Measurements from ENCODE around the gene ATP5ME.
"Not testable (repeated sequence)": the region's sequence is repeated elsewhere in the genome, so short reads cannot be mapped to it uniquely, and the experiment has no call there.

ATP5ME gene

GRCh38 chr4:702618-703048 lies 28.6 kb upstream of the ATP5ME start:
- Histone ChIP-seq H3K9me3 (ENCODE audit: control insufficient read depth, insufficient read depth, low read length) (no peaks in the 10 kb centered on the region), H3K36me3 (ENCODE audit: control insufficient read depth, low read length) (peaks cover 5% of the 10 kb centered on the region), H3K4me3 (ENCODE audit: low read length) (no peak overlapping the region), H3K27ac (ENCODE audit: low read depth, low read length) (no peak overlapping the region), H3K27me3 (ENCODE audit: control insufficient read depth, low read length) (no peaks in the 10 kb centered on the region), H3F3A (ENCODE audit: control insufficient read depth, insufficient read depth) (peaks cover 4% of the 10 kb centered on the region; the same call in 1 of the 2 replicates), H3K9me2 (replicated peaks; ENCODE audit: control insufficient read depth, low read length) (no peaks in the 10 kb centered on the region), H4K20me1 (ENCODE audit: control insufficient read depth, insufficient read depth, low read depth, low read length) (no peaks in the 10 kb centered on the region), H3K4me1 (ENCODE audit: control insufficient read depth, low read length) (peaks cover 51% of the 10 kb centered on the region), H3K79me2 (ENCODE audit: control insufficient read depth, low read length) (peaks cover 20% of the 10 kb centered on the region), H3K4me2 (ENCODE audit: low read length) (no peak overlapping the region)
- no peak for TF ChIP-seq CTCF (IDR thresholded peaks at IDR 0.05; ENCODE audit: low read depth, low read length, poor library complexity, severe bottlenecking)
- TF ChIP-seq EZH2phosphoT487 (IDR thresholded peaks at IDR 0.05; ENCODE audit: borderline replicate concordance, low read length): no peak

- H3K36me3 ChIP-seq (ENCODE audit: control insufficient read depth, low read length): peaks cover under 1% of the 10 kb centered on the region
- peak overlapping the region; percentile 90 for H3K4me2 ChIP-seq (ENCODE audit: low read length)
- peaks cover 7% of the 10 kb centered on the region; the same call in 1 of the 2 replicates for H3F3A ChIP-seq (ENCODE audit: control insufficient read depth, insufficient read depth)
- H3K27ac ChIP-seq (ENCODE audit: low read depth, low read length): peak overlapping the region; percentile 92
- H3K27me3 ChIP-seq (ENCODE audit: control insufficient read depth, low read length): no peaks in the 10 kb centered on the region
- H3K4me3 ChIP-seq (ENCODE audit: low read length): peak overlapping the region; percentile 69; the same call in 1 of the 2 replicates
- peaks cover 55% of the 10 kb centered on the region for H3K4me1 ChIP-seq (ENCODE audit: control insufficient read depth, low read length)
- H3K9me2 ChIP-seq (replicated peaks; ENCODE audit: control insufficient read depth, low read length): no peaks in the 10 kb centered on the region
- no peaks in the 10 kb centered on the region for H4K20me1 ChIP-seq (ENCODE audit: control insufficient read depth, insufficient read depth, low read depth, low read length)
- H3K9me3 ChIP-seq (ENCODE audit: control insufficient read depth, insufficient read depth, low read length): no peaks in the 10 kb centered on the region
- peaks cover 1% of the 10 kb centered on the region for H3K79me2 ChIP-seq (ENCODE audit: control insufficient read depth, low read length)
- TF ChIP-seq CTCF (IDR thresholded peaks at IDR 0.05; ENCODE audit: low read depth, low read length, poor library complexity, severe bottlenecking): no peak
- no peak for TF ChIP-seq EZH2phosphoT487 (IDR thresholded peaks at IDR 0.05; ENCODE audit: borderline replicate concordance, low read length)
These were observed 26.6 kb upstream of the ATP5ME start for GRCh38 chr4:700587-701264.

- Histone ChIP-seq H4K20me1 (ENCODE audit: control insufficient read depth, insufficient read depth, low read depth, low read length) (no peaks in the 10 kb centered on the region), H3K4me1 (ENCODE audit: control insufficient read depth, low read length) (peaks cover 51% of the 10 kb centered on the region), H3K9me2 (replicated peaks; ENCODE audit: control insufficient read depth, low read length) (no peaks in the 10 kb centered on the region), H3K9me3 (ENCODE audit: control insufficient read depth, insufficient read depth, low read length) (no peaks in the 10 kb centered on the region), H3K79me2 (ENCODE audit: control insufficient read depth, low read length) (no peaks in the 10 kb centered on the region), H3K4me3 (ENCODE audit: low read length) (peak overlapping the region; percentile 69), H3K27ac (ENCODE audit: low read depth, low read length) (peak overlapping the region; percentile 92), H3F3A (ENCODE audit: control insufficient read depth, insufficient read depth) (peaks cover 7% of the 10 kb centered on the region; the same call in 1 of the 2 replicates), H3K36me3 (ENCODE audit: control insufficient read depth, low read length) (no peaks in the 10 kb centered on the region), H3K4me2 (ENCODE audit: low read length) (peak overlapping the region; percentile 90), H3K27me3 (ENCODE audit: control insufficient read depth, low read length) (no peaks in the 10 kb centered on the region)
- TF ChIP-seq CTCF (IDR thresholded peaks at IDR 0.05; ENCODE audit: low read depth, low read length, poor library complexity, severe bottlenecking) (no peak), EZH2phosphoT487 (IDR thresholded peaks at IDR 0.05; ENCODE audit: borderline replicate concordance, low read length) (no peak)
These were observed 25.9 kb upstream of the ATP5ME start for GRCh38 chr4:699816-700580.

GRCh38 chr4:694341-694940 lies 20.4 kb upstream of the ATP5ME start:
- not testable (repeated sequence) for H3K9me2 ChIP-seq (replicated peaks; ENCODE audit: control insufficient read depth, low read length); H3K9me3 ChIP-seq (ENCODE audit: control insufficient read depth, insufficient read depth, low read length); H4K20me1 ChIP-seq (ENCODE audit: control insufficient read depth, insufficient read depth, low read depth, low read length); H3K27me3 ChIP-seq (ENCODE audit: control insufficient read depth, low read length); H3F3A ChIP-seq (ENCODE audit: control insufficient read depth, insufficient read depth); H3K79me2 ChIP-seq (ENCODE audit: control insufficient read depth, low read length); H3K36me3 ChIP-seq (ENCODE audit: control insufficient read depth, low read length); H3K4me3 ChIP-seq (ENCODE audit: low read length); H3K27ac ChIP-seq (ENCODE audit: low read depth, low read length); H3K4me2 ChIP-seq (ENCODE audit: low read length)
- H3K4me1 ChIP-seq (ENCODE audit: control insufficient read depth, low read length): peaks cover 33% of the 10 kb centered on the region

Measured in DOHH2 (cell line).